Keratinocyte (primary cell): ENCODE measurements around the gene ZNF880. TPM values are rescaled to one million over a fixed set of nuclear protein-coding genes. Genes with fewer than 3 reads are reported as not detected.
A peak's percentile ranks its signal among the peaks of the same experiment; 100 is the strongest.

ENCODE experiments used
- DNase-seq: peaks from one replicate; pipeline ENCODE4 v3.0.0-alpha.2; 2011; ENCODE audit warnings: low read depth, missing footprints, low spot score
- FAIRE-seq: peaks from 2 replicates; lab custom pipeline; 2011; peaks lifted over from hg19 to GRCh38; lab: Jason Lieb, UNC
- H2AFZ ChIP-seq: 2 replicates; pipeline ENCODE4 v1.6.0; 2012; ENCODE audit warnings: low read length, control low read depth, inconsistent platforms; ENCODE audit not compliant: control insufficient read depth
- H3K27ac ChIP-seq: 2 replicates; pipeline ENCODE4 v1.5.1; 2011; ENCODE audit warnings: low read length; ENCODE audit not compliant: control insufficient read depth, insufficient read depth
- H3K27me3 ChIP-seq: 3 replicates; pipeline ENCODE4 v1.6.0; 2011; ENCODE audit warnings: low read length; ENCODE audit not compliant: control insufficient read depth, insufficient read depth; ENCODE audit errors: extremely low read depth
- H3K36me3 ChIP-seq, 2 experiments: 2 replicates in 1 of 2; 3 replicates in 1 of 2; pipeline ENCODE4 v1.5.1; 2011; ENCODE audit warnings: low read length in 2 of 2, mild to moderate bottlenecking in 1 of 2; ENCODE audit not compliant: control insufficient read depth in 2 of 2, insufficient read depth in 2 of 2; ENCODE audit errors: extremely low read depth in 1 of 2
- H3K4me1 ChIP-seq: 3 replicates; pipeline ENCODE4 v1.5.1; 2011; ENCODE audit warnings: low read length; ENCODE audit not compliant: control insufficient read depth, insufficient read depth; ENCODE audit errors: extremely low read depth
- H3K4me2 ChIP-seq: 3 replicates; pipeline ENCODE4 v1.6.0; 2011; ENCODE audit warnings: low read depth, low read length; ENCODE audit not compliant: control insufficient read depth, insufficient read depth; ENCODE audit errors: extremely low read depth
- H3K4me3 ChIP-seq, 3 experiments: fragments of 200-600 bp in 1 of 3; sonication (generic) in 1 of 3; 2 replicates in 2 of 3; 3 replicates in 1 of 3; pipeline ENCODE4 v1.5.1; 2011 to 2016; ENCODE audit warnings: low read length in 3 of 3, mild to moderate bottlenecking in 3 of 3, control low read depth in 2 of 3, inconsistent platforms in 1 of 3, low read depth in 1 of 3, mixed read lengths in 1 of 3, mixed run types in 1 of 3, moderate library complexity in 1 of 3; ENCODE audit not compliant: control insufficient read depth in 2 of 3, insufficient read depth in 2 of 3; ENCODE audit errors: extremely low read depth in 1 of 3
- H3K79me2 ChIP-seq: 2 replicates; pipeline ENCODE4 v1.6.0; 2012; ENCODE audit warnings: low read length; ENCODE audit not compliant: control insufficient read depth, insufficient read depth
- H3K9ac ChIP-seq: 3 replicates; pipeline ENCODE4 v1.6.0; 2011; ENCODE audit warnings: low read length; ENCODE audit not compliant: control insufficient read depth, insufficient read depth; ENCODE audit errors: extremely low read depth
- H3K9me1 ChIP-seq: 3 replicates; pipeline ENCODE4 v1.6.0; 2011; ENCODE audit warnings: low read length; ENCODE audit not compliant: control insufficient read depth, insufficient read depth; ENCODE audit errors: extremely low read depth
- H3K9me3 ChIP-seq: 2 replicates; pipeline ENCODE4 v1.5.1; 2012; ENCODE audit warnings: low read depth, low read length; ENCODE audit not compliant: control insufficient read depth
- H4K20me1 ChIP-seq: 3 replicates; pipeline ENCODE4 v1.6.0; 2011; ENCODE audit warnings: low read length; ENCODE audit not compliant: control insufficient read depth, insufficient read depth; ENCODE audit errors: extremely low read depth
- EZH2 ChIP-seq: IDR thresholded peaks from one replicate; pipeline ENCODE4 v1.6.1; 2012; ENCODE audit warnings: inconsistent platforms, mild to moderate bottlenecking, low read length, moderate library complexity
- dilution Hi-C: fragments of 300-500 bp; cut with MboI; formaldehyde crosslinking; loops from one replicate; pipeline ENCODE4 v1.7.0; 2020; ENCODE audit warnings: low sequenced_read_pairs; ENCODE audit not compliant: extremely low pct_ligation_motif_present
- polyA plus RNA-seq, 5 experiments: library from polyadenylated mRNA; depleted of rRNA in 3 of 5; stranded (reverse) in 3 of 5; stranded (forward) in 1 of 5; unstranded in 1 of 5; fragments of >200 nt; gene quantifications; 1 replicate in 1 of 5; 2 replicates in 3 of 5; 3 replicates in 1 of 5; pipeline versions ENCODE4 v1.2.1 to v1.2.3, GENCODE V29; 2011 to 2012; ENCODE audit warnings: missing spikeins in 2 of 5, low read depth in 1 of 5, low replicate concordance in 1 of 5
- TF ChIP-seq, protein P1 (sequence below), 3 experiments: IDR thresholded peaks in 1 of 3; conservative IDR thresholded peaks in 1 of 3; optimal IDR thresholded peaks in 1 of 3; 2 replicates in 2 of 3; 3 replicates in 1 of 3; pipeline versions ENCODE3 to v1.5.1; 2011; ENCODE audit warnings: low read length in 3 of 3, mild to moderate bottlenecking in 3 of 3, moderate library complexity in 2 of 3, control low read depth in 1 of 3, inconsistent platforms in 1 of 3; ENCODE audit not compliant: insufficient read depth in 2 of 3; ENCODE audit errors: extremely low read depth in 1 of 3

Gene ZNF880
- polyA plus RNA-seq, 1 donor (not counting 4 experiments of a cell fraction or from before 2014, with no cell fraction given) = 18.7 TPM

DNA sequence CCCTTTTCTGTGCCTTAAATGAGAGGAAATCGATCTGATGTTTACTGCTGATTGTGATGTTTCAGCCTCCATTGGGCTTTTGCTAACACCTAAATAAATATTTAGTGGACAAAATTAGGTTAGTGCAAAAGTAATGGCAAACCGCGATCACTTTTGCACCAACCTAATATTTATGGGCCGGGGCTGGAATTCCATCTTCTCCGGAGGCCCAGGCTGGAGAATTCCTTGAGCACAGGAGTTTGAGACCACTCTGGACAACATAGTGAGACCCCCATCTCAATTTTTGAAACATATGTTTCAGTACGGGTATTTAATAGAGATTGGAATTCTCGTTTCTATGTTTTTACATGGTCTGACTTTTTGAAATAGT, 603 bp downstream of the ZNF880 start:
- Histone ChIP-seq H3K4me3 (peak overlapping the region; percentile 90 to 94 (median 92)), H3K79me2 (peaks cover 2% of the 10 kb centered on the region), H3K36me3 (peaks cover 4 to 6% of the 10 kb centered on the region in 2 experiments), H2AFZ (peak overlapping the region; percentile 97), H3K27me3 (no peaks in the 10 kb centered on the region), H3K9ac (peak overlapping the region; percentile 96), H3K9me3 (peaks cover 16% of the 10 kb centered on the region), H3K4me1 (no peaks in the 10 kb centered on the region), H3K4me2 (peak overlapping the region; percentile 92), H4K20me1 (no peaks in the 10 kb centered on the region), H3K27ac (peak overlapping the region; percentile 95), H3K9me1 (no peaks in the 10 kb centered on the region)
- TF ChIP-seq, protein P1, sequence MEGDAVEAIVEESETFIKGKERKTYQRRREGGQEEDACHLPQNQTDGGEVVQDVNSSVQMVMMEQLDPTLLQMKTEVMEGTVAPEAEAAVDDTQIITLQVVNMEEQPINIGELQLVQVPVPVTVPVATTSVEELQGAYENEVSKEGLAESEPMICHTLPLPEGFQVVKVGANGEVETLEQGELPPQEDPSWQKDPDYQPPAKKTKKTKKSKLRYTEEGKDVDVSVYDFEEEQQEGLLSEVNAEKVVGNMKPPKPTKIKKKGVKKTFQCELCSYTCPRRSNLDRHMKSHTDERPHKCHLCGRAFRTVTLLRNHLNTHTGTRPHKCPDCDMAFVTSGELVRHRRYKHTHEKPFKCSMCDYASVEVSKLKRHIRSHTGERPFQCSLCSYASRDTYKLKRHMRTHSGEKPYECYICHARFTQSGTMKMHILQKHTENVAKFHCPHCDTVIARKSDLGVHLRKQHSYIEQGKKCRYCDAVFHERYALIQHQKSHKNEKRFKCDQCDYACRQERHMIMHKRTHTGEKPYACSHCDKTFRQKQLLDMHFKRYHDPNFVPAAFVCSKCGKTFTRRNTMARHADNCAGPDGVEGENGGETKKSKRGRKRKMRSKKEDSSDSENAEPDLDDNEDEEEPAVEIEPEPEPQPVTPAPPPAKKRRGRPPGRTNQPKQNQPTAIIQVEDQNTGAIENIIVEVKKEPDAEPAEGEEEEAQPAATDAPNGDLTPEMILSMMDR (optimal IDR thresholded peaks at IDR 0.05 in 1 of 3, IDR thresholded peaks at IDR 0.05 in 1 of 3, conservative IDR thresholded peaks at IDR 0.05 in 1 of 3; ENCODE audit: extremely low read depth in 1 of 3, insufficient read depth in 2 of 3, low read length in 3 of 3) = no peak
- TF ChIP-seq EZH2 = no peak
- dilution Hi-C loops = no loop called here
- DNase-seq = no peak
- no peak for FAIRE-seq

DNA sequence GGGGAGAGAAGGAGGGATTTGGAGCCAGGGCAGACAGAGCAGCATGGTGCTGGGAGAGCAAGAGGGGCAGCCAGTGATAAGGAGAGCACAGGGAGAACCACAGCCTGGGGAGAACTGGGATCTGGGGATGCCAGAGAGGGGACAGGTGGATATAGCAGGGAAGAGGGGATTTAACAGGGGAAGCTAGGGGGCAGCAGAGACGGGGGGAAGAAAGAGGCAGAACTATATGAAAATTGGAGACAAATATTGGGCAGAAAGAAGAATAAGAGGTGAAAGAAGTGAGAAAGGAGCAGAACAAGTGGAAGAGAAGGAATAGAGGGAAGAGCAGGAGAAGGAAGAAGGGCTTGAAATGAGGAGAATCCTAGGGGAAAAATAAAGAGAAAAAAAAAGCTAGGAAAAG, 21.4 kb downstream of the ZNF880 start:
- no peak overlapping the region for H3K4me2 ChIP-seq
- no peak overlapping the region for H3K9ac ChIP-seq
- TF ChIP-seq EZH2 = no peak
- TF ChIP-seq, protein P1 (optimal IDR thresholded peaks at IDR 0.05 in 1 of 3, IDR thresholded peaks at IDR 0.05 in 1 of 3, conservative IDR thresholded peaks at IDR 0.05 in 1 of 3; ENCODE audit: extremely low read depth in 1 of 3, insufficient read depth in 2 of 3, low read length in 3 of 3) = no peak
- H3K4me1 ChIP-seq = no peaks in the 10 kb centered on the region
- peaks cover 7% of the 10 kb centered on the region for H3K9me3 ChIP-seq
- H2AFZ ChIP-seq = no peak overlapping the region
- dilution Hi-C loops = no loop called here
- H4K20me1 ChIP-seq = no peaks in the 10 kb centered on the region
- H3K27ac ChIP-seq = no peak overlapping the region
- no peak for DNase-seq
- H3K9me1 ChIP-seq = no peaks in the 10 kb centered on the region
- no peaks in the 10 kb centered on the region for H3K27me3 ChIP-seq
- FAIRE-seq = no peak
- no peak overlapping the region for H3K4me3 ChIP-seq
- H3K79me2 ChIP-seq = no peaks in the 10 kb centered on the region
- H3K36me3 ChIP-seq = no peaks in the 10 kb centered on the region
